HG03066 (cell line): ENCODE data around the gene PPIF.

Experiments
- ATAC-seq: cut with Tn5 transposase; IDR thresholded peaks from one replicate; pipeline ENCODE4 v1.9.1; 2021; ENCODE audit warnings: low read depth; ENCODE audit not compliant: unreplicated experiment

Gene PPIF

DNA sequence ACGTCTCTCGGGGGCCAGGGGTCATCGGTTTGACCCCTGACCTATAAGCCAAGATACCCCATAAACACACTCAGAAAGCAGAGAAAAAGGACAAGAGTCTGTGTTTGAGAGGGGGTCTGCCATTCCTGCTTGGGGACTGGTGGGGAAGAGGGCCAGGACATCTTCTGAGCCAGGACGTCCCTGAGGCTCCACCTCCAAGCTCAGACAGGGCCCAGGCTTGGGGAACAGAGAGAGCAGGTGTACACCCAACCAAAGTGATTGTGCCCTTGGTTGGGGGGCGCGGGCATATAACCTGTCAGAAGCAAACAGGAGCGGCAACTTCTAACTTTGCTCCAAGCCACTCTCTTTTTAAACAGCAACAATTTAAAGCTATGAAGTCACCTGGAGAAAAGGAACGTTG is 33.9 kb upstream of the PPIF start:
- no peak for ATAC-seq

DNA sequence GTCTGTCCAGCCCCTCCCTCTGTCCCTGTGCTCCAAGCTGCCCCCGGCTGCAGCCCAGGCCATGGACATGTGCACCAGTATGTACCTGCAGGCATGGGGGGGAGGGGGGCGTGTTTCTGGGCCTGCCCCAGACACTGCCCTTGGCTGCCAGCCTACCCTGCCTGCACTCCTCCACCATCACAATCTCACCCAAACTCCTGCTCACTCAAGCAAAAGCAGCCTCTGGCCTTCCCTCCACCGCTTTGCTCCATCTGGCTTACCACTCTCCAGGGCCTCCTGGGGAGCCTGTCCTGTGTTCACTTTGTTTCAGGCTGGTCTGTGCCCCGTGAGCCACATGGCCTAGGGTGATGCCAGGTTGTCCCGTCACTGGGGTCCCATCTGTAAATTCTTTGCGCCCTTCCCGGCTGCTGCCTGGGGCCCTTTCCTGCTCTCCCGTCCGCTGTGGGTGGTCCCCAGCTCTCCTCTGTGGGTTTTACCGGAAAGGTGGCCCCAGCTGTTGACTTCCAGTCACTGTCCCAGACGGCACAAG is 33.3 kb upstream of the PPIF start:
- no peak for ATAC-seq

DNA sequence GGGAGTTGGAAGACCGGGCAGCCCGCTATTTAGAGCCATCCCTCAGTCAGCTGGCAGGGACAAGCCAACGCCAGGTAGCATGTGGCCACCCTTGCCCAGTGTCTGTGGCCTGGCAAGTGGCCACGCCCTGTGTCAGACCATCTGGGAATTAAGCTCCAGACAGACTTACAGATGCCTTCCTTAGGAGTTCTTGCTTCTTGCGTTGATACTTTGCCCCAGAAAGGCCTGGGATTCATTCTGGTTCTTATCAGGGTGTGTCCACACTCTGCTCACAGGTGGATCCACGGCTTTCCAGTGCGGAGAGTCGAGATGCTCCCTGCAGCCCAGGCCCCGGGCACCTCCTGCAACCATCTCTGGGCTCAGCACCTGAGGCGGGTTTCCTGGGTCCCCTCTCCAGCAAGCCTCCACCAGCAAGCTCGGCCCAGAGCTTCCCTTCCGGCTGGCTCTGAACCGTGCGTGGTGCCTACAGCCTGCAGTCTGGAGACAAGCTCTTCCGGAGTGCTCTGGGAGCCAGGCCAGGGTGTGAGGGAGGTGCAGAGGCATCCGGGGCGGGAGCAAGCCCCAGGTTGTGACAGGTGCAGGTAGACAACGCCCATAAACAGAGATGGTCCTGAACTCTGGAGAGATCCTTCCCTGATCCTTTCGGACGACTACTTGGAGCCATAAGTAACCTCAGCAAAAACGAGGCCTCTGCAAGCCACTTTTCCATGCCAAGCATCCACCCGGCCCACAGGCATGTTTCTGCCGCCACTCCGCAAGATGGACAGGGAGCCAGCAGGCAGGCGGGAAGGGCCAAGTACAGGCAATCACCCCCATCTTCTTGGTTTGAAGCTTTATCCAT is 32.3 kb upstream of the PPIF start:
- ATAC-seq, result no peak

DNA sequence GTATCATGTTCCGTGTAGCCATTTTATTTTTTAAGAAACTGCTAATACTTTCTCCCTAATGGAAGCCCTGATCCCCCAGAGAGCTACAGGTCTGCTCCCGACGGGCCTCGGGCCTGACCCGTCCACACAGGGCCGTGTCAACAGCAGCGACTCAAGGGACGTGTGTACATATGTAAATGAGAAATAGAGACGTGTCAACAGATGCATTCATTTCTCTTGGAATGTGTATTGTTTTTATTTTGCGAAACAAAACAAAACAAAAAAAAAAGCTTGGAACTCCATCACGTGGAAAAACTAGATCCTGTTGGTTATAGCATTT is 31.7 kb upstream of the PPIF start:
- no peak for ATAC-seq

DNA sequence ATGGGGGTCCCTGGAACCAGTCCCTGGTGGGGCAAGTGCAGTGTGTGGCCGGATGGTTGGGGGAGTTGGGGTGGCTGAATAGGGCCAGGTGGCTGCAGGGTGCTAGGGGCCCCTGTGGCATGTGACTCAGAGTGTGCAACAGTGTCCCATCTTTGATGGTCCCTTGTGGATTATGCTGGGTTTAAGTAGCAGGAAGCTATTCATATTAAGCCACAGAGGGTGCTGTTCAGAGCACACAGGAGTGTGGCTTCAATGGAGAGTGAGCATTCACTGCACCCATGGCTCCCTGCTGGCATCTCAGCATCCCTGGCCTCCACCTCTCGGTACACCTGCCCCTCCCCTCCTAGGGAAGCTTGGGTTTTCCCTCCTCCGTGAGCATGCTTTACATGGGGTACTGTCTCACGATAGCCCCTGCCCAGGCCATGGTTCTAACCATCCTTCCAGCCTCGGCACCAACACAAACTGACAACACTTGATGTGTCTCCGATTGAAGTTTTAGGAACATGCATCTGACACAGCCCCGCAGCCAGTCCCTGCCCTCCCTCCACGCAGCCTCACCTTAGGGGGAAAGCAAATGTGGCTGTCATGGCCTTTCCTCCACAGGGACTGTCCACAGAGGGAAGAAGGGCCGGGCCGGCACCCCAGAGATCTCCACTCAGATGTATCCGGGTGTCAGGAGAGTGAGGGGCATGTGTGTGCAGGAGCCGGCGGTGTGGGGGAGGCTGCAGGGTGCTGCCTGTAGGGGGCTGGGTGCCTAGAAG is 30.4 kb upstream of the PPIF start:
- ATAC-seq, result peak; percentile 57

DNA sequence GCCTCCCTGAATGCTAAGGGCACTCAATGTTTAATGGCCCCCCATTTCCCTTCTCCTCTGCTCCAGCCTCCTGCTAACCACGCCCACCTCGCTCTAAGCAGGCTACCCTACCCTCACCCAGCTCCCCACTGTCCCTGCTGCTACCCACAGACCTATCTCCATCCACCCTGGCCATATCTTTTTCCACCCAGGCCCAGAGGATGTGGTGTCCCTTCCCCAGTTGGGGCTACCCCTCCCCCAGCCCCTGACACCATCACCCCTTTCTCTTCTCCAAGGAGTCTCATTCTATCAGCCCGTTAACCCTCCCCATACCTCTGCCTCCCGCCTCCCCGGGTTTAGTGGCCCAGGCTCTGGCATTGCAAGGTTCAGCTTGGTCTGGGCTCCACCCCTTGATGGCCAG is 28.9 kb upstream of the PPIF start:
- no peak for ATAC-seq

DNA sequence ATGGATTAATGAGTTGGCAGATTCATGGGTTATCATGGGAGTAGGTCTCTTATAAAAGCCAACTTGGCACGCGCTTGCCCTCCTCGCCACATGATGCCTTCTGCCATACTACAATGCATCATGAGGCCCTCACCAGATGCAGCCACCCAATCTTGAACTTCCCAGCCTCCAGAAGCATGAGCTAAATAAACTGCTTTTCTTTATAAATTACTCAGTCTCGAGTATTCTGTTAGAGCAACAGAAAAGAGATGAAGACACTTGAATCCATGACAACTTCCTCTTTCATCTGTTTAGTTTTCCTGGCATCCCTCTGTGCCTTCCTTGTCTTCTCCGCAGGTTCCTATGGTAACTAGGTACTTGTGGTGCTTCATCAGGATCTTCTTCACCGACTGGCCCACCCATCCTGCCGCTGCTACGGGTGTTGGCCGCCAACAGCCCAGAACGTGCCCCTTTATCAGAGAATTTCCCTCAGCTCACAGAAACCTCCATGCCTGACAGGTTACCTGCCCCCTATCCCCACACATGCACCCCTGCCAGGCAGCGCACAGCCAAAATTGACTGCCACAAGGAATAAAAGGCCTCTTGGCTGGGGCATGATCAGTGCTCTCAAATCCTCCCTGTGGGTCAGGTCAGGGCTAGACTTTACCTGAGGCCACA is 28.0 kb upstream of the PPIF start:
- no peak for ATAC-seq

DNA sequence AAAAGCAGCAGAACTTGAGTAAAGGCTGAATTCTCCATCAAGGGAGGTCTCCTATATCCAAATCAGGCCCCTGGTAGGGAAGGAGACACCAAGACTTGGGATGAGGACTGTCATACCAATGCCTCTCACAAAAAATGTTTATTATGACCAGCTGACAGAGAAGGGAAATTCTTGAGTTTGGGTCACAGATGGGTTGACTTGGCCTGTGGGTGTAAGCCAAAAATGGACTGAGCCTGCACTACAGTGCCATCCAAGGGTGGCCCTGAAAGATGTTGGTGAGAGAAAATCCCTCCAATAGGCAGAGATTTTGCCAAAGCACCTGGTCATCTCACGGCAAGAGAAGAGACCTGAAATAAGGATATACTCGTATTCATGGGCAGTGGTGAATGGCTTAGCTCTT is 27.0 kb upstream of the PPIF start:
- no peak for ATAC-seq

DNA sequence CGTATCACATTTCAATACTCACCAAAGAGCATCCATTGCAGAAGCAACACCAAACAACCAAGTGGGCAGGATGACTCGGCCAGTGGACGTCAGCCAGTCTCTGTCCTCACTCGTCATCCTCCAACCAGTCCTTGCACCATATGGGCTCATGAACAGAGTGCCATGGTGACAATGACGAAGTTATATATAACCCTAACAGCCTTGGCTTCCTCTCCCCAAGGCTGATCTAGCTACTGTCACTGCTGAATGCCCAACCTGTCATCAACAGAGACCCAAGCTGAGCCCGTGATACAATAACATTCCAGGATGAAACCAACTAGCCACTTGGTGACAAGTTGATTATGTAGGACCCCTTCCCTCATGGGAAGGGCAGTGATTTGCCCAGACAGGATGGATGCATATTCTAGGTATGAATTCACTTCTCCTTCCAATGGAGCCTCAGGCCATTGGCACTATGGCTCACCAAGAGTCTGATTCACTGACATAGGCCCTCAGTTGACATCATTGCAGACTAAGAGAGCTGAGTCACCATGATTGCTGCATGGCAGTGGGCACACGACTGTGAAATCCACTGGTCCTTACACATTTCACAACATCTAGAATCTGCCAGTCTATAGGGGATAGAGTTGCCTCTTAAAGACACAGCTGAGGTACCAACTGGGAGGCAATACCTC is 26.3 kb upstream of the PPIF start:
- ATAC-seq, result no peak

DNA sequence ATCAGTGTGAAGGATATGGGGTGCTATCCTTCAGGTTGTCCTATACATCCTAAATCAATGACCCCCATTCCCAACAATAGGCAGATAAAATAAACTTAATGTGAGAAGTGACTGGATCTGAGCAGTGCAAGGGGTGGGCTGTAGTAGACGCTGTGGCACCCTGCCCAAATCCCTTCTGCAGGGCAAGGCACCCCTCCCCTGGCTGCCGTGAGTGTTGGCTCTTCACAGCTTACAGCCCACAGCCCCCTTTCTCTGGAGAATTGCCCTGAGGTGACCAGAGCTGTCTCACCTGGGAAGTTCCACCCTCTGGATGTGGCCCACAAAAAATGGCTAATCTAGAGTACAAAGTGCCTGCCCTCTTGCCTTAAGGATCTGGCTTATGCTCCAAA is 25.8 kb upstream of the PPIF start:
- no peak for ATAC-seq

DNA sequence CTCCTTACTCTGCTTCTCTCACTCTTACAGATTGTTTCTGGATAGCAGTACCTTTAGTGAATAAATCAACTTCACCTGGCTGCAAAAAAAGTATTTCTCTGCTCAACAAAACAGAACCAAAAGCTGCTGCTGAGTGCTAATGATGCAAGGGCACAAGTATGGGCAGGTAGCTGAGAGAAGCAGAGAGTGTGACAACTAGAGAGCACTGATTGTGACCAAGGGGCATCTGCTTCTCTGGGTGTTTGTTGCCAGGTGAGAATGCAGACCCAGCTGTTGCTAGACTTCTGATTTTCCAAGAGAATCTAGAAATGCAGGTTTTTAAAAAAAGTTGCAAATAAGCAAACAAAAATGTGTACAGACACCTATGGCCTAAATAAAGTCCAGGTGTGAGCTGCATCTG is 25.3 kb upstream of the PPIF start:
- ATAC-seq, result no peak

DNA sequence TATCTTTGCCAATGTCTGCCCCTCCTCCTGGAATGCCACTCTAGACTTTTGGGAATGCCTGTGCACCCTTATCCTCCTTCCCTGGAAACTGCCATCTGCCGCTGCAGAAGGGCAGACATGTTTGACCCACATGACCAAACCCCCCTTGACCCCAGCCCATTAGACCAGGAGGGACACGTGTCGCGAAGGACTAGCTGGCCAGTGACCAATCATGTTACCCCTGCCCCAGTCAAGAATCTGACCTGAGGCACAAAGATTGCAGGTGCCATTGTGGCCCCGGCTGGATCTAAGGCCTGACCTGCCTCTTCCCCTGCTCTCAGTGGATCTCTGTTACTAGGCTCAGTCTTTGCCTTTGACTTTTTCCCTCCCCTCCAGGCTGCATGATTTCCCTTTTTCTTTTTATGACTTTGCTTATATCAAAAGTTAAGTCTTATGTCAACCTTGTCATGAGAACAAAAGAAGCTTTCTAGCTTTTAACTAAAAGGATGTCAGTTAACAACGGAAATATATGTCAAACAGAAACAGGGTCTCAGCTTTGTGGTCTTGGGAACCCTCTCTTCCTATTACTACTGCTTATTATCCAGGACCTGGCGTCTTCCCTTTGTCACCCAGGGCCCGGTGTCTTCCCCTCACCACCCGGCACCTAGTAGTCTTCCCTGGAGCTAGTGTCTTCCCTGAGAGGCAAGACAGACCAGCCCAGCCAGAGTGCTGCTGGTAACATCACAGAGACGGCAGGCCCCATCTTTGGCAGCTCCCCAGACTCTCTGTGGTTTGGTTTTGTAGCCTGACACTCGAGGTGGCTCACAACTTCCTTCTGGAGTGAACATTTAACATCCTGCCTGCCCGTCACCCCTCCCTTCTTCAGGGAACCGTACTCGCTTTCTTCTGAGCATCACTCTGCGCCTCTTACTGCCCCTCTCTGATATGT is 24.4 kb upstream of the PPIF start:
- peak; percentile 62 for ATAC-seq

DNA sequence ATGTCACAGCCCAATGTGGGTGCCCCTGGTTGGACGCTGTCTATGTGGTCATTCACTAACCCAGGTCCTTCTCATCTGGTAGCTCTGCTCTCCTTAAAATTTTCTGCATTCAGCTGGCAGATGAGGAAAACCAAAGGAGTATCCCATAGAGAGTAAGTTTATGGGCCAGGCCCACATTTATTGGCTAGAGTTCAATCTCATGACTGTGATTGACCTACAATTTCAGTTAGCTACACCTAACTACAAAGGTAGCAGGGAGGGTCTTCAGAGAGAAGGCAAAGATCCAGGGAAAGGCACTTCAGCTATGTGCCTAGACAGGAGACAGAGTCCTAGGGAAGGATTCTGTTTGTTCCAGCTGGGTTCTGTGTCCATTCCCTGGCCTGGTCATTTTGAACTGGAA is 23.7 kb upstream of the PPIF start:
- no peak for ATAC-seq

DNA sequence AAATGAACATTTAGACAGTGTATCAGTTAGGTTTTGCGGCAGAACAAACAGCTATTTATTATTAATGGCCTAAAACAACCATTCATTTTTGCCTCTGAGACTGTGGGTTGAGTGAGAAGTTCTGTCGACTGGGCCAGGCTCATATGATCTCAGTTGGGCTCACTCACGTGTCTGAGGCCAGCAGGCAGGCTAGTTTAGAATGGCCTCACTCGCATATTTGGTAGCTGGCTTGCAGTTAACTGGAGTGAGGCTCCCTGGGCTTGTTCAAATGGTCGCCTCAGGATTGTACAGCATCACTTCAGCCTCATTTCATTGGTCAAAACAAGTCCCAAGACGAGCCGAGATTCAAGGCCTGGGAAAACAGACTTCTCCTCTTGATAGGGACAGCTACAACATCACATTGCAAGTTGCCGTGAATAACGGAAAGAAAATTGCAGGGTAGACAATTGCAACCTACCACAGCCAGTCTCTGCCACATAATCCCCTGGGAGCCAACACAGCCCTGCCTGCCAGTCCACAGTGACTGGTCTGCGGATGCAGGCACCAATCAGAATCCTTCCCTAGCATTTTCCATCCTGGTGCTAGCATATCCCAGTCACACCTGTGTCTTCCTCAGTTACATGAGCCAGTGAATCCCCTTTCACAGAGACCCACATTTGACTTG is 23.1 kb upstream of the PPIF start:
- ATAC-seq, result no peak

DNA sequence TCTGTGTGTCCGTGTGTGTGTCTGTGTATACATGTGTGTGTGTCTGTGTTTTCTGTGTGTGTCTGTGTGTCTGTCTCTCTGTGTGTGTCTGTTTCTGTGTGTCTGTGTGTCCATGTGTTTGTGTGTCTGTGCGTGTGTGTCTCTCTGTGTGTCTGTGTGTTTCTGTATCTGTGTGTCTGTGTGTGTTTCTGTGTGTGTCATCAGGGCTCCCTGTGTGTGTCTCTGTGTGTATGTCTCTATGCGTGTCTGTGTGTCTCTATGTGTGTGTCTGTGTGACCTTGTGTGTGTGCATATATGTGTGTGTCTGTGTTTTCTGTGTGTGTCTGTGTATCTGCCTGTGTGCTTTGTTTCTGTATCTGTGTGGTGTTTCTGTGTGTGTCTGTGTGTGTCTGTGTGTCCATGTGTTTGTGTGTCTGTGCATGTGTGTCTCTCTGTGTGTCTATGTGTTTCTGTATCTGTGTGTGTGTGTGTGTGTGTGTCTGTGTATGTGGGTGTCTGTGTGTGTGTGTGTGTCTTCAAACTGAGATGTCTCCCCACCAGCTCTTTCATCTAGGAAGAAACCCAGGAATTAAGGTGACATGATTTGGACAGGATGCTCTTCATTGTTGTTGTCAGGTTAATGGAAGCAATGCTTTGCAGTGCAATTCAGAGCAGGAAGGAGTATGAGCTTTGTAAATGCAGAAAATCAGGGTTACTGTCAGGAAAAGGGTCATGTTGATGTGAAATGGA is 20.7 kb upstream of the PPIF start:
- ATAC-seq, result no peak

DNA sequence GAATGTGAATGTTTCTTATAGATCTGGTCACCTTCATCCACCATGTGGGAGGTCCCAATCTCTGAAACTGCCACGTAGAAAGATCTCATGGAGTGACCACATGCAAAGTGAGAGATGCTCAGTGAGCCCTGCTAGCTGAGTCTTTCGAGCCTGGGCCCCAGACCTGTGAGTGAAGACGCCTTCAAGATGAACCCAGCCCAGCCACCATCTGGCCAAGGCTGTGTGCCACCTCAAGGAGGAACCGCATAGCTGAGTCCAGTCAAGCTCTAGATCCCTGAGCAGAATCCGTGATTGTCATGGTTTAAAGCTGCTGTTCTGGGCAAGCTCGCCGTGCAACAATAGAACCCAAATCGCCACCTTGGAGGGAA is 20.2 kb upstream of the PPIF start:
- peak; percentile 42 for ATAC-seq

DNA sequence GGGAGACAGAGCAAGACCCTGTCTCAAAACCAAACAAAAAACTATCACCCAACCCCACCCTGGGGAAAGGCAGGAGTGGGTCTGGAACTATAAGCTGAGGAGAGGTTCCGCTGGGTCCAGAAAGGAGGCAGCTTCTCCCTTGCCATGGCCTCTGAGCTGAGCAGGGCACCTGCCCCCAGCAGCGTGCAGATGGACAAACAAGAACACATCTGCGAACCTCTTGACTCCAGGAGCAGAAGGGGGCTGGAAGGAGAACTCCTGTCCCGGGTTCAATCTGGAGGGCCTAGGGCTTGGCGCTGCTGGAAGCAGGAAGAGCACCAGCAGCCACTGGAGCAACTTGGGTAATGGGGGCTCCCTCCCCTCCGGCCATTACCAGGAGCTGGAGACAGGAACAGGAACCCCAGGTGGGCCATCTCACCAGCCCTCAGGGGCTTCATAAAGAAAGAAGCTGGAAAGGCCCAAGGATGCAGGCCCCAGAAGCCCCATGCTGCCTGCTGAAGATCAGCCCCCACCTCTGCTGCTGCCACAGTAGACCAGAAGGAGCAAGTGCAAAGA is 19.0 kb upstream of the PPIF start:
- no peak for ATAC-seq

DNA sequence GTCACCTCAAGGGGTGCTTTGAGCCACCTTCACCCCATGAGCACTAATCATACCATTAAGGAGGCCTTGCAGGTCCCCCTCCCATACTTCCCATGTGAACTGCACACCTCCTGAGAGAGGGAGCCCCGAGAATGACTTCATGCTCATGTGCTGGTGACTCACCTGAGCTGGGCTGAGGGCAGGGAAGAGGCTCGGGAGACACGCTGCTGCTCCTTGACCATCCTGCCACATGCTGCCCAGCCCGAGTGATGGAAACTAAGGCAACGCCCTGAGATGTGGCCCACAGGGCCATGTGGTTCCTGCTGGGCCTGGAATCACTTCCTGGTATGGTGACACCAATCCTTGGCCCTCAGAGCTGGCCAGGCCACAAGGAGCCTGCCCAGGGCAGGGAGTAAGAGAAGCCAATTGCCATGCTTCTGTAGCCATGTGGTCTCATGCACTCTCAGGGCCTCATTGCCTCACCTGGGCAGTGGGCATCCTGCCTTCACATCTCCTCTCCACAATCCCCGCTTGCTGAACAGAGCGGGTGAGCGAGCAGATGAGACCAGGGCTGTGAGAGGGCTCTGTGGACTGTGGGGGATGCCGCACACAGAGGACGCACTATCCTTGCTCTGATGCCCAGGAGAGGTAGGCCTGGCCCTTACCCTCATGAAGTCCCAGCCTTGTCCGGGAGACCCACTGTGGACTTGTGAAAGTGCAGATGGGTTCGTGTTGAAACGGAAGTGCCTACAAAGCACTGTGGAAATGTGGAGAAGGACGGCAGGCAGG is 18.3 kb upstream of the PPIF start:
- no peak for ATAC-seq
